SK-N-SH (cell line): ENCODE results near the gene RFT1. TPM values are rescaled to one million over a fixed set of nuclear protein-coding genes. Genes with fewer than 3 reads are reported as not detected.

Experiments
- CTCF ChIA-PET: fragments of 300-600, 350-600 bp; formaldehyde crosslinking; extraction: SDS; loops from one replicate; lab custom pipeline; 2021; lab: Yijun Ruan, JAX
- POLR2A ChIA-PET: fragments of 350-600 bp; sonication (Branson Sonifier 250); formaldehyde crosslinking; extraction: SDS; loops from one replicate; lab custom pipeline; 2020; ENCODE audit warnings: antibody characterized with exemption, inconsistent platforms; lab: Yijun Ruan, JAX
- DNase-seq: peaks from one replicate; pipeline ENCODE4 v3.0.0; 2012
- H2AFZ ChIP-seq: fragments of 200-600 bp; sonication (generic); 2 replicates; pipeline ENCODE4 v1.8.1; 2016; ENCODE audit warnings: antibody characterized with exemption, mild to moderate bottlenecking, low read depth
- H3F3A ChIP-seq: fragments of 200-600 bp; sonication (generic); replicated peaks from 2 replicates; pipeline ENCODE3; 2016; ENCODE audit warnings: antibody characterized with exemption, mild to moderate bottlenecking; ENCODE audit not compliant: insufficient read depth
- H3K27ac ChIP-seq, 2 experiments: fragments of 200-500 bp in 1 of 2; fragments of 200-600 bp in 1 of 2; sonication (Bioruptor generic) in 1 of 2; sonication (generic), shearing (Covaris generic) in 1 of 2; 2 replicates each; pipeline versions ENCODE4 v1.5.1 to v1.6.1; 2014 to 2016; ENCODE audit warnings: low read depth in 2 of 2, inconsistent platforms in 1 of 2, low read length in 1 of 2, mild to moderate bottlenecking in 1 of 2, mixed read lengths in 1 of 2
- H3K27me3 ChIP-seq: fragments of 200-600 bp; sonication (generic), shearing (Covaris generic); 2 replicates; pipeline ENCODE4 v1.6.1; 2016; ENCODE audit warnings: mixed run types; ENCODE audit not compliant: insufficient read depth
- H3K36me3 ChIP-seq, 2 experiments: fragments of 200-500 bp in 1 of 2; fragments of 200-600 bp in 1 of 2; sonication (Bioruptor generic) in 1 of 2; sonication (generic) in 1 of 2; replicated peaks in 1 of 2; 2 replicates each; pipeline versions ENCODE3 to v1.5.1; 2014 to 2016; ENCODE audit warnings: low read length in 1 of 2, mild to moderate bottlenecking in 1 of 2; ENCODE audit not compliant: insufficient read depth in 2 of 2, control insufficient read depth in 1 of 2
- H3K4me1 ChIP-seq, 2 experiments: fragments of 200-500 bp in 1 of 2; fragments of 200-600 bp in 1 of 2; sonication (Bioruptor generic) in 1 of 2; sonication (generic), shearing (Covaris generic) in 1 of 2; 2 replicates each; pipeline versions ENCODE4 v1.5.1 to v1.6.1; 2014 to 2016; ENCODE audit warnings: low read depth in 1 of 2, low read length in 1 of 2, mixed run types in 1 of 2; ENCODE audit not compliant: insufficient read depth in 2 of 2, control insufficient read depth in 1 of 2
- H3K4me2 ChIP-seq: fragments of 200-600 bp; sonication (generic), shearing (Covaris generic); 2 replicates; pipeline ENCODE4 v1.6.1; 2017; ENCODE audit warnings: mixed run types
- H3K4me3 ChIP-seq, 2 experiments: fragments of 200-500 bp in 1 of 2; fragments of 200-600 bp in 1 of 2; sonication (Bioruptor generic) in 1 of 2; sonication (generic), shearing (Covaris generic) in 1 of 2; 2 replicates each; pipeline versions ENCODE4 v1.5.1 to v1.8.1; 2014 to 2016; ENCODE audit warnings: low read depth in 2 of 2, inconsistent platforms in 1 of 2, low read length in 1 of 2, mild to moderate bottlenecking in 1 of 2, mixed read lengths in 1 of 2, moderate library complexity in 1 of 2
- H3K79me2 ChIP-seq: fragments of 200-600 bp; sonication (generic); 2 replicates; pipeline ENCODE4 v1.8.1; 2017; ENCODE audit warnings: mild to moderate bottlenecking; ENCODE audit not compliant: insufficient read depth
- H3K9ac ChIP-seq: fragments of 200-600 bp; sonication (generic); 2 replicates; pipeline ENCODE4 v1.6.1; 2017; ENCODE audit warnings: mixed run types
- H3K9me2 ChIP-seq: fragments of 200-600 bp; sonication (generic); 2 replicates; pipeline ENCODE4 v1.6.1; 2017; ENCODE audit warnings: mixed run types
- H3K9me3 ChIP-seq: fragments of 200-600 bp; sonication (generic); 2 replicates; pipeline ENCODE4 v1.6.1; 2017; ENCODE audit warnings: mixed run types, mild to moderate bottlenecking, moderate library complexity
- H4K20me1 ChIP-seq: fragments of 200-600 bp; sonication (generic); 2 replicates; pipeline ENCODE4 v1.6.1; 2017; ENCODE audit warnings: mild to moderate bottlenecking, mixed run types; ENCODE audit not compliant: insufficient read depth
- EP300 ChIP-seq, 2 experiments: IDR thresholded peaks; 2 replicates each; pipeline versions ENCODE4 v1.4.0 to v1.6.1; 2012; ENCODE audit warnings: borderline replicate concordance in 1 of 2, low read depth in 1 of 2, low read length in 1 of 2
- EZH2phosphoT487 ChIP-seq: fragments of 200-600 bp; sonication (generic); IDR thresholded peaks from 2 replicates; pipeline ENCODE4 v1.6.1; 2017; ENCODE audit warnings: low read depth, mixed run types, mild to moderate bottlenecking, antibody characterized with exemption, moderate library complexity, borderline replicate concordance
- FOSL2 ChIP-seq: IDR thresholded peaks from 2 replicates; pipeline ENCODE4 v1.4.0; 2012; ENCODE audit warnings: low read depth, mild to moderate bottlenecking, moderate library complexity, borderline replicate concordance
- FOXM1 ChIP-seq: IDR thresholded peaks from 2 replicates; pipeline ENCODE4 v1.4.0; 2012; ENCODE audit warnings: low read depth, mild to moderate bottlenecking
- GATA2 ChIP-seq: sonication (generic); formaldehyde crosslinking; IDR thresholded peaks from 2 replicates; pipeline ENCODE4 v1.5.0; 2020; ENCODE audit warnings: mild to moderate bottlenecking, missing genetic modification reagents
- JUND ChIP-seq: IDR thresholded peaks from 2 replicates; pipeline ENCODE4 v1.4.0; 2012
- MEF2A ChIP-seq: IDR thresholded peaks from 2 replicates; pipeline ENCODE4 v1.4.0; 2012; ENCODE audit warnings: low read depth, borderline replicate concordance
- RAD21 ChIP-seq: IDR thresholded peaks from 2 replicates; pipeline ENCODE4 v1.6.1; 2012; ENCODE audit warnings: mild to moderate bottlenecking, low read length
- RXRA ChIP-seq: IDR thresholded peaks from 2 replicates; pipeline ENCODE4 v1.4.0; 2012; ENCODE audit warnings: low read depth, mild to moderate bottlenecking, borderline replicate concordance
- SIN3A ChIP-seq: IDR thresholded peaks from 2 replicates; pipeline ENCODE4 v1.6.1; 2012; ENCODE audit warnings: low read depth, mild to moderate bottlenecking, low read length, moderate library complexity, borderline replicate concordance
- SMC3 ChIP-seq: IDR thresholded peaks from 2 replicates; pipeline ENCODE4 v1.6.1; 2012; ENCODE audit warnings: low read depth, low read length, improper control_type of control experiment
- TCF12 ChIP-seq: IDR thresholded peaks from 2 replicates; pipeline ENCODE4 v1.4.0; 2012
- TEAD4 ChIP-seq: IDR thresholded peaks from 2 replicates; pipeline ENCODE4 v1.4.0; 2012; ENCODE audit warnings: mild to moderate bottlenecking, borderline replicate concordance; ENCODE audit not compliant: insufficient read depth
- YY1 ChIP-seq: IDR thresholded peaks from 2 replicates; pipeline ENCODE4 v1.4.0; 2012; ENCODE audit warnings: low read depth, mild to moderate bottlenecking
- WGBS: methylation state at CpG from one replicate; pipeline ENCODE4 v1.1.6; 2017; ENCODE audit warnings: low lambda C conversion rate; 5-methylcytosine and 5-hydroxymethylcytosine counted together
- polyA plus RNA-seq, 3 experiments: library from polyadenylated mRNA; depleted of rRNA; stranded (reverse); fragments of >200 nt; gene quantifications; 2 replicates each; pipeline ENCODE4 v1.2.3, GENCODE V29; 2012
- TF ChIP-seq, protein P1 (sequence below): IDR thresholded peaks from 2 replicates; pipeline ENCODE4 v1.6.1; 2012; ENCODE audit warnings: mild to moderate bottlenecking, low read depth, low read length, moderate library complexity
- TF ChIP-seq, protein P2 (sequence below): IDR thresholded peaks from 2 replicates; pipeline ENCODE4 v1.4.0; 2012; ENCODE audit warnings: low read depth, borderline replicate concordance
- TF ChIP-seq, protein P3 (sequence below): IDR thresholded peaks from 2 replicates; pipeline ENCODE4 v1.4.0; 2012; ENCODE audit warnings: low read depth

Gene RFT1
- polyA plus RNA-seq, 1 of the 3 experiments (the other 2 are of a cell fraction) = 13.8 TPM

DNA sequence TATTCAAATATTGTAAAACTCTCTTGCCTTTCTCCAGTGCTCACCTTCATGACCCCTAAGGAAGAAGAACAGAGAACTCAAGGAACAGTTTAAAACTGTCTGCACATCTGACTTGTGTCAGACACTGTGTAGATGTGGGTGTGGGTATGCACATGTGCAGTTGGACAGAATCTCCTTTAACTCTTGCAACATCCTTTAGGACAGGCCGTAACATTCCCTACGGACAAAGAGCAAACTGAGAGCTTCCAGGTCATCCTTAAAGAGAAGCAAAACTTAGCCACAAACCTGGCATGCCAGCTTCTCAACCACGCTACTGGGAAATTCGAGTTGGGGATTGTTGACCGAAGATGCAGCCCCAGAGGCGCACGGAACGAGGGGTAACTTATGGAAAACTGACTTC, 80.2 kb downstream of the RFT1 start:
- Histone ChIP-seq H3K36me3 (no peaks in the 10 kb centered on the region), H2AFZ (no peak overlapping the region), H3F3A (peaks cover 11% of the 10 kb centered on the region), H4K20me1 (no peaks in the 10 kb centered on the region), H3K4me3 (no peak overlapping the region), H3K9ac (no peak overlapping the region), H3K9me2 (no peaks in the 10 kb centered on the region), H3K4me2 (no peak overlapping the region)
- CTCF ChIA-PET = no interaction called here
- WGBS = 80% methylated on average over 8 of the region's 8 CpGs
- POLR2A ChIA-PET = no interaction called here
- TF ChIP-seq RAD21 (no peak), YY1 (no peak), MEF2A (no peak), TEAD4 (no peak), EZH2phosphoT487 (no peak), GATA2 (CRISPR knock-in tag) (no peak), FOXM1 (no peak), EP300 (IDR thresholded peaks at IDR 0.05; ENCODE audit: borderline replicate concordance in 1 of 2, low read depth in 1 of 2, low read length in 1 of 2) (no peak), JUND (no peak), SMC3 (no peak), RXRA (no peak), FOSL2 (no peak), SIN3A (no peak), TCF12 (no peak)
- TF ChIP-seq, protein P1, sequence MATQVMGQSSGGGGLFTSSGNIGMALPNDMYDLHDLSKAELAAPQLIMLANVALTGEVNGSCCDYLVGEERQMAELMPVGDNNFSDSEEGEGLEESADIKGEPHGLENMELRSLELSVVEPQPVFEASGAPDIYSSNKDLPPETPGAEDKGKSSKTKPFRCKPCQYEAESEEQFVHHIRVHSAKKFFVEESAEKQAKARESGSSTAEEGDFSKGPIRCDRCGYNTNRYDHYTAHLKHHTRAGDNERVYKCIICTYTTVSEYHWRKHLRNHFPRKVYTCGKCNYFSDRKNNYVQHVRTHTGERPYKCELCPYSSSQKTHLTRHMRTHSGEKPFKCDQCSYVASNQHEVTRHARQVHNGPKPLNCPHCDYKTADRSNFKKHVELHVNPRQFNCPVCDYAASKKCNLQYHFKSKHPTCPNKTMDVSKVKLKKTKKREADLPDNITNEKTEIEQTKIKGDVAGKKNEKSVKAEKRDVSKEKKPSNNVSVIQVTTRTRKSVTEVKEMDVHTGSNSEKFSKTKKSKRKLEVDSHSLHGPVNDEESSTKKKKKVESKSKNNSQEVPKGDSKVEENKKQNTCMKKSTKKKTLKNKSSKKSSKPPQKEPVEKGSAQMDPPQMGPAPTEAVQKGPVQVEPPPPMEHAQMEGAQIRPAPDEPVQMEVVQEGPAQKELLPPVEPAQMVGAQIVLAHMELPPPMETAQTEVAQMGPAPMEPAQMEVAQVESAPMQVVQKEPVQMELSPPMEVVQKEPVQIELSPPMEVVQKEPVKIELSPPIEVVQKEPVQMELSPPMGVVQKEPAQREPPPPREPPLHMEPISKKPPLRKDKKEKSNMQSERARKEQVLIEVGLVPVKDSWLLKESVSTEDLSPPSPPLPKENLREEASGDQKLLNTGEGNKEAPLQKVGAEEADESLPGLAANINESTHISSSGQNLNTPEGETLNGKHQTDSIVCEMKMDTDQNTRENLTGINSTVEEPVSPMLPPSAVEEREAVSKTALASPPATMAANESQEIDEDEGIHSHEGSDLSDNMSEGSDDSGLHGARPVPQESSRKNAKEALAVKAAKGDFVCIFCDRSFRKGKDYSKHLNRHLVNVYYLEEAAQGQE = no peak
- TF ChIP-seq, protein P2, sequence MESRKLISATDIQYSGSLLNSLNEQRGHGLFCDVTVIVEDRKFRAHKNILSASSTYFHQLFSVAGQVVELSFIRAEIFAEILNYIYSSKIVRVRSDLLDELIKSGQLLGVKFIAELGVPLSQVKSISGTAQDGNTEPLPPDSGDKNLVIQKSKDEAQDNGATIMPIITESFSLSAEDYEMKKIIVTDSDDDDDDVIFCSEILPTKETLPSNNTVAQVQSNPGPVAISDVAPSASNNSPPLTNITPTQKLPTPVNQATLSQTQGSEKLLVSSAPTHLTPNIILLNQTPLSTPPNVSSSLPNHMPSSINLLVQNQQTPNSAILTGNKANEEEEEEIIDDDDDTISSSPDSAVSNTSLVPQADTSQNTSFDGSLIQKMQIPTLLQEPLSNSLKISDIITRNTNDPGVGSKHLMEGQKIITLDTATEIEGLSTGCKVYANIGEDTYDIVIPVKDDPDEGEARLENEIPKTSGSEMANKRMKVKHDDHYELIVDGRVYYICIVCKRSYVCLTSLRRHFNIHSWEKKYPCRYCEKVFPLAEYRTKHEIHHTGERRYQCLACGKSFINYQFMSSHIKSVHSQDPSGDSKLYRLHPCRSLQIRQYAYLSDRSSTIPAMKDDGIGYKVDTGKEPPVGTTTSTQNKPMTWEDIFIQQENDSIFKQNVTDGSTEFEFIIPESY = no peak
- TF ChIP-seq, protein P3, sequence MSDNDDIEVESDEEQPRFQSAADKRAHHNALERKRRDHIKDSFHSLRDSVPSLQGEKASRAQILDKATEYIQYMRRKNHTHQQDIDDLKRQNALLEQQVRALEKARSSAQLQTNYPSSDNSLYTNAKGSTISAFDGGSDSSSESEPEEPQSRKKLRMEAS = no peak
- TF ChIP-seq, all 33 proteins: peak for 0
- no peaks in the 10 kb centered on the region; a peak in 1 of 4 replicates for H3K4me1 ChIP-seq
- no peaks in the 10 kb centered on the region for H3K79me2 ChIP-seq
- H3K27ac ChIP-seq = no peak overlapping the region
- no peaks in the 10 kb centered on the region for H3K9me3 ChIP-seq
- no peaks in the 10 kb centered on the region for H3K27me3 ChIP-seq
- no peak for DNase-seq
